HFFc6 (cell line): ENCODE measurements around the gene RFT1. TPM values are rescaled to one million over a fixed set of nuclear protein-coding genes. Genes with fewer than 3 reads are reported as not detected.

ENCODE experiments used
- DNase-seq: peaks from one replicate; pipeline ENCODE4 v3.0.0-alpha.2; 2018
- H3K27ac Mint-ChIP-seq: 2 replicates; pipeline ENCODE4 v1.8.0; 2020; ENCODE audit warnings: mild to moderate bottlenecking, mixed read lengths
- H3K27me3 Mint-ChIP-seq: 2 replicates; pipeline ENCODE4 v1.8.0; 2021; ENCODE audit warnings: mild to moderate bottlenecking, moderate library complexity, mixed read lengths; ENCODE audit not compliant: insufficient read depth
- H3K36me3 Mint-ChIP-seq: 2 replicates; pipeline ENCODE4 v1.8.0; 2021; ENCODE audit warnings: low read depth, mixed read lengths
- H3K4me1 Mint-ChIP-seq: 2 replicates; pipeline ENCODE4 v1.8.0; 2020; ENCODE audit warnings: low read depth, mixed read lengths
- H3K4me3 Mint-ChIP-seq: 2 replicates; pipeline ENCODE4 v1.8.0; 2020; ENCODE audit warnings: mild to moderate bottlenecking, moderate library complexity, mixed read lengths
- H3K9me3 Mint-ChIP-seq: 2 replicates; pipeline ENCODE4 v1.8.0; 2020; ENCODE audit warnings: mild to moderate bottlenecking, mixed read lengths
- CTCF ChIP-seq: fragments of 200-600 bp; sonication (generic); IDR thresholded peaks from 2 replicates; pipeline ENCODE4 v1.5.0; 2021; ENCODE audit warnings: antibody characterized with exemption, mild to moderate bottlenecking
- total RNA-seq, 6 experiments: library from RNA; stranded (reverse); fragmentation: NEBNext Ultra II Directional; extraction: Animal tissue kit (Norgen Biotek cat#: 25700); gene quantifications; 2 replicates in 1 of 6; 3 replicates in 5 of 6; pipeline ENCODE4 v1.2.3, GENCODE V29; 2021

RFT1 gene
- total RNA-seq, 6 experiments from 2014 or later, result 32.9 to 39.6 (median 34.7) TPM

DNA sequence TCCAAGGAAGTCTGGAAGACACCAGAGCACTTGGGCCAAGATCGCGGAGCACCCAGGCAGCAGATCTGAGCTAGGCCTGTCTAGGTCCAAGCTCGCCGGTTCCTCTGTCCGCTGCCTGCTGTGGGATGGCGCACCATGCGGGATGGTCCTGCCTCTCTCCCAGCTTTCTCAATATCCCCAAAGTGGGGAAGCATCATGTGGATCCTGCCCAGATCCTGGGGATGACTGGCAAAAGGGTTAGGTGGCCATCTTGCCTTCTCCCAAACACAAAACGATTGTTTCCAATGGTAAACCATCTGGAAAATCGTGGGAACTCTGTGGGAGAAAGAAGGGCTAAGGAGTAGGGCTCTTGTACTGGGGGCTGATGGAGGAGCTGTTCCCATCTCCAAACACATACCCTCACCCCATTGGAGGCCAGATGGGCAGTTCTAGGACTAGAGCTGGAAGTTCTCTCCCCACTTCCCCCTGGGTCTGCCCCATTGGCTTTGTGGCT is 39.6 kb upstream of the RFT1 start:
- no peaks in the 10 kb centered on the region for H3K9me3 Mint-ChIP-seq
- DNase-seq, result no peak
- H3K36me3 Mint-ChIP-seq, result no peaks in the 10 kb centered on the region
- no peak overlapping the region for H3K4me3 Mint-ChIP-seq
- no peak for TF ChIP-seq CTCF
- peaks cover 41% of the 10 kb centered on the region for H3K4me1 Mint-ChIP-seq
- H3K27ac Mint-ChIP-seq, result no peak overlapping the region
- H3K27me3 Mint-ChIP-seq, result peaks cover 7% of the 10 kb centered on the region

DNA sequence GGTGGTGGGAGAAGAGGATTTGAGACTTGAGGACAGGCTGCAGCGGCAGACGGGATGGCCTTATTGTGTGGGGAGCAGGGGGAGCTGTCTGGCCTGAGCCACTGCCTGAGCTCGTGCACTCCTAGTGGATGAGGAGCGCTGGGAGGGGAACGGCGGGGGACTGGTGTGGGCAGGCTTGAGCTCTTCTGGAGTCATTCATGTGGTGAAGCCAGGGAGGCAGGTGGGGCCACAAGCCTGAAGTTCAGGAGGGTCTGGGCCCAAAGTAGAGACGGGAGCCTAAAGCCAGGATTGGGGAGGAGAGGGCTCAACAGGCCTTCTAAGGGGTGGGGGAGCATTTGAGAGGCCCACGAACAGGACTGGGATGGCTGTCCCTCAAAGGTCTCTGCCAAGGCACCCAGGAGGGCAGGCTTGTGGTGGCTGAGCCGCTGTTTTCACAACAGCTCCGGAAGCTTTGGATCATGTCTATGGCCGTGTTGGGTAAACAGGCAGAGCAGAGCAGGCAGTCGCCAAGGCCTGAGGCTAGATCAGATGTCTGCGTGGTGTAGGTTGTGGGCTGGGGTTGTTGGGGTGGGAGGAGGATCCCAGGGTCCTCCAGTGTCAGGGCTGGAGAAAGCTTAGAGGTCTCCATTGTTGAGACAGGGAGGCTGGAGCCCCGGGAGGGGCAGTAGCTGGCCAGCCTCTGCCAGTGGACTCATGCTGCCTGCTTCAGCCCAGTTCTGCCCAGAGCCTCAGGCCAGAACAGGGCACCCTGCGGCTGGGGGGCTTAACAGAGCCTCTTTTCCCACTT is 39.0 kb upstream of the RFT1 start:
- H3K27ac Mint-ChIP-seq, result peak overlapping the region; percentile 13; the same call in 1 of the 2 replicates
- H3K36me3 Mint-ChIP-seq, result no peaks in the 10 kb centered on the region
- H3K4me1 Mint-ChIP-seq, result peaks cover 40% of the 10 kb centered on the region
- no peak for DNase-seq
- no peak overlapping the region for H3K4me3 Mint-ChIP-seq
- no peaks in the 10 kb centered on the region for H3K9me3 Mint-ChIP-seq
- H3K27me3 Mint-ChIP-seq, result peaks cover 7% of the 10 kb centered on the region
- TF ChIP-seq CTCF, result no peak

- Mint-ChIP-seq H3K4me3 (no peak overlapping the region), H3K27ac (no peak overlapping the region), H3K27me3 (peaks cover 7% of the 10 kb centered on the region), H3K4me1 (peaks cover 44% of the 10 kb centered on the region), H3K36me3 (no peaks in the 10 kb centered on the region), H3K9me3 (no peaks in the 10 kb centered on the region)
- no peak for TF ChIP-seq CTCF
- no peak for DNase-seq
Measured at GRCh38 chr3:53168175-53168923, 38.1 kb upstream of the RFT1 start.

DNA sequence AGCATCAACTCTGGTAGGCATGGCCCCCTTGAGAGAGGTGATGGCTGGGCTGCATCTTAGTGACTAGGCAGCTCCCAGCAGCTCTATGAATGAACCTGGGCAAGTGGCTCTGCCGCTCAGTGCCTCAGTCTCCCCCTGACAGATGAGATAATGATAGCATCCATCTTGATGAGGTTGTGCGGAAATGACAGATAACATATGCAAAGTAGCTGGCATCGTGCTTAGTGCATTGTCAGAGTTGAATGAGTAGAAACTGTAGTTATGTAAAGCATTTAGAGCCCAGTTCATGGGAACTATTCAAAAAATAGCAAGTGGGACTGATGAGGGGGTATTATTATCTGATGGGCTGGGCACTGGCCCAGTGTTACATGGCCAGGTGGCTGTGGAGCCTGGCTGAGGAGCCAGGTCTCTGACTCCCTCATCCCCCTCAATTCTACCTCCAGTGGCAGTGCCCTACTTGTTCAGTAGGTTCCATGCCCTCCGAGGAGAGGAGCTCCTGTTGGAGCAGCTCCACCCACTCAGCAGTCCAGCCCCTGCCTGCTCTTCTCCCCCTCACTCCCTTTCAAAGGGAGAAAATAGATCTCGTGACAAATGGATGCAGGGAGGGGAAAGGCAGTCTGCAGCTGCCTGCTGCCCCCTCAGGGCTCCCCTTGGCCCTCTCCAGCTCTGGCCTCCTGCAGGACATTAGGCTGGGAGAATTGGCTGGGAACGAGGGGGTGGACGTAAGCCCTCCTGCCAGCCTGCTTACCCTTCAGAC is 37.4 kb upstream of the RFT1 start:
- Mint-ChIP-seq H3K27me3 (peaks cover 7% of the 10 kb centered on the region), H3K36me3 (no peaks in the 10 kb centered on the region), H3K4me1 (peaks cover 51% of the 10 kb centered on the region), H3K4me3 (no peak overlapping the region), H3K27ac (peak overlapping the region; percentile 81), H3K9me3 (no peaks in the 10 kb centered on the region)
- DNase-seq, result no peak
- TF ChIP-seq CTCF, result no peak

DNA sequence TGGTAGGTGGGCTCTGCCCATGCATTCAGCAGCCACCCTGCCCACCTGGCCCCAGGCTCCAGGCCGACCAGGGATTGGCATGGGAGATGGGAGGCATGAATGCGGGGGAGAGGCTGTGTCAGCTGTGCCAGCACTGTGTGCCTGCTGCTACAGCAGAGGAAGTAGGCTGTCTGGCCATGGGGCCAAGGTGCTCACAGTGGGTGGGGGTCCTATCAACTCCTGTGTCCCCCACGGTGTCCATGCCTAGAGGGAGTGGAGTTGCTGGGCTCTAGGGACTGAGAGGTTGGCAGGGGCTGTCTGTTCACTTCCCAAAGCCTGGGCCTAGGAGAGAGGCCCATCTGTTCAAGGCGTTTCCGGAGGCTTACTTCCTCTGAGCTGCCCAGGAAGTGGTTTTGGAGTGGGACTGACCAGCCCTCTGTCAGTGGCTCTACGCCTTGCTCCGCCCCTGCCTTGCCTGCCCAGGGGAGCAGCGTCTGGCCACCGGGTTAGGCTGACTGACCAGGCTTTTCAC is 36.6 kb upstream of the RFT1 start:
- peak overlapping the region; percentile 81 for H3K27ac Mint-ChIP-seq
- H3K4me1 Mint-ChIP-seq, result peaks cover 56% of the 10 kb centered on the region
- DNase-seq, result peak; percentile 63
- H3K9me3 Mint-ChIP-seq, result no peaks in the 10 kb centered on the region
- peak overlapping the region; percentile 27; the same call in 1 of the 2 replicates for H3K4me3 Mint-ChIP-seq
- peaks cover 5% of the 10 kb centered on the region for H3K27me3 Mint-ChIP-seq
- TF ChIP-seq CTCF, result no peak
- no peaks in the 10 kb centered on the region for H3K36me3 Mint-ChIP-seq
